GM19099 (cell line): ENCODE results near the gene MORC1.

Experiments
- POLR2A ChIP-seq: IDR thresholded peaks from 3 replicates; pipeline ENCODE4 v1.6.1; 2011; ENCODE audit warnings: low read depth; ENCODE audit not compliant: insufficient read length; ENCODE audit errors: extremely low read depth

MORC1 gene

DNA sequence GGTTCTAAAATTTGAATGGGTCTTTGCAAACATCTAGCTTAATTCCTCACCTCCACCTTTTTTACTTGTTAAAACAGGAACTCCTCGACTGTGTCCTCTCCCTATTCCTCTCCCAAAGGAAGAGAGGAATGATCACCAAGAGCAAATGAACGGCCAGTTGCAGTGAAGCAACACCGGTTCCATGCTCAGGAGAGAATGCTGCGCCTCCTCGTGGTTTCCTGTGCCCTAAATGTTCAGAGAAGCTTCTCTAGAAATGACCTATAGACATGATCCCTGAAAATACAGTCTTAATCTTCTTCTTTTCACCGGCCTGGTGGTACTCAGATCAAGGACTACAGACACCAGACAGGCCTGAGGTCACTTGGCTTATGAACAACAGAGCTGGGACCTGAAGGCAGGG, 99.1 kb downstream of the MORC1 start:
- no peak for TF ChIP-seq POLR2A

DNA sequence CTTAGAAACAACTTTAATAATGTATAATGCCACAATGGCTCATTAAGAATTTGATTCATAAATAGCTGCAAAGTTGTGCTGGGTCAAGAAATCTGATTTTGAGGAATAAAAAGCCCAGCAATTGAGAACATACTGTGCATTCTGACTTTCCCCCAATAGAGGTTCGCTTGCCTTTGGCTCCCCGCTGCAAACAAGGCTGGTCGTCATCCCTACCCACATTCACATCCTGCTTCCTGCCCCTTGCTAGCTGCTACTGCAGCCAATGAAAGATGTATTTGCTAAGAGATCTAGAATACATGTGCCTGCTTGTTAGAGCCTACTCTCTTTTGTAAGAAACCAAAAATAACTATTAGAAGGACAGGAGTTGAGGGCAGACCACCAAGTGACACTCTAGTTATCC, 112.5 kb downstream of the MORC1 start:
- no peak for TF ChIP-seq POLR2A

GRCh38 chr3:108998436-108998835, 119.5 kb downstream of the MORC1 start:
- TF ChIP-seq POLR2A = no peak

DNA sequence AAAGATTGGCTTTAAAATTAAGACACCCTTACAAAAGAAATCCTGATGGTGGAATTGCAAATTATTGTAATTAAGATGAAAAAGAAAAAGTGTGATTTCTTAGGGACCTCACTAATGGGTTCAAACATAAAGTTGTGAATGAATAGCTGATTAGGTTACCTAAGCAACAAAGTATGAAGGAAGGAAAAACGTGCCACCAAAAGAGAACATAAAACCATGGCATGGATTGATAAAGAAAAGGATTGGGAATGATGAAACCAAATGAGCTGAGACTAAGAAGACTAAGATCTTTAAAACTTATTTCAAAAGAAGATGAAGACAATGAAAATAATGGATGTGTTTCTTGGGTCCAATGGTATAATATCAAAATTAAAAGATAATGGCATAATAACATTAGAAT, 132.1 kb downstream of the MORC1 start:
- no peak for TF ChIP-seq POLR2A

DNA sequence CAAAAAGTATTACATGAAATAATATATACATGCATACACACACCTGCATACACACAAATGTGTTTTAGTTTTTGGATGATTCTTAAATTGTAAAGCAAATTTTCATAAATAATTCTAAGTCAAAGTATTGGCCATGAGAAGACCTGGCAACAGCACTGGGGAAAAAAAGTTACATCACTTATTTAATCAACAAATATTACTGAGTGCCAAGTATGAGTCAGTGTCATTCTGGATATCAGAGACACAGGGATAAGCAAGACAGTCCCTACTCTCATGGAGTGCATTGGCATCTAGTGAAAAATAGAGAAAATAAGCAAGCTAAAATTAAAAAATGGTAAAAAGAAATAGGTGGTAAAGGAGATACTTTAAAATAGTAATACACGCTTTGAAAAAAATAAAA, 134.9 kb downstream of the MORC1 start:
- TF ChIP-seq POLR2A = no peak

DNA sequence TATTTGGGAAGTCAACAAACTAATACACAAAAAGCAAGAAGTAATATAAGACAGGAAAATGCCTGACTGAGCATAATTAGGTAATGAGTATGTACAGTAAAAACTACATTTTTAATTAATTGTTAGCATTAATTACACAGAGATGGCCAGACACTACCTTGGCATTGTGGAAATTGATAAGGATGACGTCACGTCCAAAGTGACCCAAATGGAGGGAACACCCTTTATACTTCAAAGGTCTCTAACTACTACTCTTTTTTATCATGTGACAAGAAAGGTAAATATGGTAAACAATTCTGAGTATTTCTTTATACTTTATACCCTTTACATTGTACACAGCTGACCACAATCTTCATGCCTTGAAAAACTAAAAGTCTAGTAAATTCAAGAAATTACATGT, 141.9 kb downstream of the MORC1 start:
- no peak for TF ChIP-seq POLR2A

DNA sequence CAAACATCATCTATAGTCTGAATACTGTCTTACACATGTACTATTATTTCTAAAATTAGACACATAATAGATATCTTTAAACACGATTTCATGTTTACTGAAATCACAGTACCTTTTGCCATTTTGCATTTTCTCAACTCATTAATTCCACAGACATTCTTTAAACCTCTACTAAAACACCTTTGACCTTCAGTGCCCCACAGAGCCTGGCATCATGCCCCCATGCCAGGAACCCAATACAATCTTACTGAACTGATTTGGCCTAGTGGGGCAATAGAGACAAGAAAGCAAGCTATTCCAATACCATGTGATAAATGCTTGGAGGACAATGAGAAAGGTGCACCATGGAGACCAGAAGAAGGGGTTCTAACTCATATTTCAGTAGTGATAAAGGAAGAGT, 144.9 kb downstream of the MORC1 start:
- no peak for TF ChIP-seq POLR2A

GRCh38 chr3:108972482-108972881, 145.5 kb downstream of the MORC1 start:
- TF ChIP-seq POLR2A = no peak

DNA sequence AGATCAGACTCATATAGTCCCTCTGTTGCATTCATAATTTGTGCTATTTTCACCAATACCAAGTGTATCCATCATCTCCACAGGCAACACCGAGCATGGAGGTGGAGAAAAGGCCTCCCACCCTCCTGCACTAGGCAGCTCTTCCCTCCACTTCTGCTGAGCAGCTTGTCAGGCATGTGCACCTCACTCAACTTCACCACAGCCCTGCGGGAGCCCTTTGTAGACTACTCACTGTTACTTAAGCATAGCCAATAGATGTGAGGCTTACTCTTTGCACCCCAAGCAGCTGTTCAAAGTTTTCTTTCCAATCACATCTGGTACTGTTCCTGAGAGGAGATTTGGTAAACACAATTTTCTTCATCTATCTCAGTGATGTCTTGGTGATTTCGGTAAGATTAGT, 147.4 kb downstream of the MORC1 start:
- no peak for TF ChIP-seq POLR2A

GRCh38 chr3:108966773-108967172, 151.2 kb downstream of the MORC1 start:
- no peak for TF ChIP-seq POLR2A

GRCh38 chr3:108959017-108959416, 158.9 kb downstream of the MORC1 start:
- no peak for TF ChIP-seq POLR2A

DNA sequence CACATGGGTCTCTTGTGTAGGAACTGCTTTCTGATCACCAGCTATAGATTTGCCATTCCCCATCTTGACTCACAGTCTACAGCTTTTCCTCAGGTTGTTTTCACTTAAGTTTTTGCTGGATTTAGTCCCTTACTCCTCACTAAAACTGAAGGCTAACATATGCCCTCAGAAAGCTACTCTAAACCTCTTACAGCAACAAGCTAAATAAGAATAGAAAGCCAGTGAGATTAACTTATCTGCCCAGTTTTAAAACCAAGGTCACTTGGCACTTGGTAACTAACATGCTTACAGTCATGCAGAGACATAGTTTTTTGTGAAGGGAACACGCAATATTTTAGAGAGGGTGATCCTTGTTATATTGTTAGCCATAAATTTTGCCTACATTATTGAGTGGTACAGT, 164.2 kb downstream of the MORC1 start, which contains the start of gene GUCA1C:
Gene GUCA1C (minus strand): TSS at position 180 of the 400 bp plus-strand sequence. CDS start 117 bp downstream, at position 63.
- TF ChIP-seq POLR2A = no peak

GRCh38 chr3:108953210-108953609, 164.7 kb downstream of the MORC1 start:
- no peak for TF ChIP-seq POLR2A

DNA sequence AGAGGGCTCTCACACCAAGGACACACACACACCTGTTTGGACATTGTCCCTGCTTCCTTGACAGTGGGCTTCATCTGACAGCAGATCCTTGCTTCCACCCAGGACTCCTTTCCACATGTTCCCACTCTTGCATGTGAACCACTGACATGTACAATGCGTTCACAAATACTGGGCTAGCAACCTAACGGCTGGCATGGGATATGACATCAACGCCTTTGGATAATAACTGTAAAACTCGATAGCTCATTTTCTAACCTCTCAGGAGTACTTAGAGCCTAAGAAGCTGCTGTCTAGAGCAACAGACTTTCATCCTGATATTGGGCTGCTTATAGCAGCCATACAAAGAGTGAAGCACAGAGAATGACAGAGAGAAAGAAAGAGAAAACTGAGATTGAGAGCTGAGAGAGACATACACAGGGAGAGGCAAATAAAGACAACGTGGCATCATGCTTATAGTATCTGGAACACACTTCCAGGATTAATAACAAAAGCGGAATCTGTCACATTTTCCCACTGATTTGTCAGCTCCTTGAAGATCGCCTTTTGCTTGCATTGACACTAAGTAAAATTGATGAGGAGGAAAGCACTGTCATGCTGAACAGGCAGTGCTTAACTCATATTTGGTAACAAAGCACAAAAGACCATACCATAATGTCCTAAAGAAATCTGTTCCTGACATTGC, 166.0 kb downstream of the MORC1 start:
- no peak for TF ChIP-seq POLR2A

- TF ChIP-seq POLR2A = no peak
These were observed 170.1 kb downstream of the MORC1 start for GRCh38 chr3:108947855-108948254.

DNA sequence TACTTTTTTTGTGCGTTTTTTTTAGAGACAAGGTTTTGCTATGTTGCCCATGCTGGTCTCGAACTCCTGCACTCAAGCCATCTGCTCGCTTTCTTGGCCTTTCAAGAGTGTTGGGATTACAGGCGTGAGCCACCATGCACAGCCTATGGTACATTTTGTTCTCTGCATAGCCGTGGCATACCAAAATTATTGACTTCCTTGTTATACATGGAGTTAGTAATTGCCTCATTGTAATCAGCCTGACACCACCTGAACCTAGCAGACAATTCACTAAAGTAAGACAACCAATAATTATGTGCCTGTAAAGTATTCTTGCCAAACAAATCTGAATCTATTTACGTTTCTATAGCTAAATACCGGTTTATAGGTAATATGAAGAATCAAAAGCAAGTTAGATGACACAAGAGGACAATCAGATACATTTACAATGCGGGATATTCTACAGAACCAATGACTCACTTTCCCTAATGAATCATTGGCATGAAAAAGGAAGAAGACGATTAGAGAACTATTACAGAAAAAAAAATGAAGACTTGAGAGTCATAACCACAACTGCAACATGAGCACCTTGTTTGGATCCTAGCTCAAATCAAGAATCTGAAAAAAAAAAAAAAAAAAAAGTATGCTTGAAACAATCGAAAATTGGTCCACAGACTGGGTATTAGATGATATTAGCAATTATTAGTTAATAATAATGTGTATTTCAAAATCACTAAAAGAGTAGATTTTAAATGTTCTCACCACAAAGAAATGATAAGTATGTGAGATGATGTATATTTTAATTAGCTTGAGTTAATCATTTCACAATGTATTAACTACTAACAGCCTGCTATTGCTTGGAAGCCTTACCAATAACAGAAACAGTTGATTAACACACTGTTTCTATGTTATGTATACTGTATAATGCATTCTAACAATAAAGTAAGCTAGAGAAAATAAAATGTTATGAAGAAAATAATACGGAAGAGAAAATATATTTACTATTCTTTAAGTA, 171.3 kb downstream of the MORC1 start:
- no peak for TF ChIP-seq POLR2A
